Right atrium auricular region (tissue), 2 donors: ENCODE measurements around the gene SLC25A21. TPM values are rescaled to one million over a fixed set of nuclear protein-coding genes. Genes with fewer than 3 reads are reported as not detected.
"Not testable (repeated sequence)": the region's sequence is repeated elsewhere in the genome, so short reads cannot be mapped to it uniquely, and the experiment has no call there.

Experiments
- DNase-seq: peaks from one replicate; pipeline ENCODE4 v3.0.0-alpha.2; 2019; ENCODE audit warnings: low spot score
- H3K27ac ChIP-seq, 2 donors: fragments of 200-600 bp; sonication (generic); 1 replicate in 1 of 2; 2 replicates in 1 of 2; pipeline ENCODE4 v1.5.1; 2016 to 2019
- H3K27me3 ChIP-seq, 2 donors: fragments of 200-600 bp; sonication (generic); one replicate each; pipeline versions ENCODE4 v1.5.1 to v1.6.0; 2017 to 2019
- H3K36me3 ChIP-seq: fragments of 200-600 bp; sonication (generic); one replicate; pipeline ENCODE4 v1.5.1; 2016
- H3K4me1 ChIP-seq, 2 donors: fragments of 200-600 bp; sonication (generic); one replicate each; pipeline versions ENCODE4 v1.5.1 to v1.6.0; 2017 to 2019
- H3K4me3 ChIP-seq, 2 donors: fragments of 200-600 bp; sonication (generic); 1 replicate in 1 of 2; 2 replicates in 1 of 2; pipeline ENCODE4 v1.5.1; 2017 to 2019; ENCODE audit warnings: mild to moderate bottlenecking in 1 of 2, moderate library complexity in 1 of 2
- H3K9me3 ChIP-seq, 2 donors: fragments of 200-600 bp; sonication (generic); one replicate each; pipeline ENCODE4 v1.5.1; 2019
- CTCF ChIP-seq, 2 donors: fragments of 200-600 bp; sonication (generic); IDR thresholded peaks; one replicate each; pipeline ENCODE4 v1.5.1; 2019; ENCODE audit warnings: antibody characterized with exemption in 2 of 2
- total RNA-seq, 2 donors: library from RNA; depleted of rRNA; stranded (reverse); fragments of >200 nt; gene quantifications; one replicate each; pipeline ENCODE4 v1.1.0, GENCODE V29; 2016

The SLC25A21 gene
- total RNA-seq, 2 donors from 2014 or later: 0.55 to 0.93 TPM

GRCh38 chr14:36916668-36917067 lies 255.7 kb downstream of the SLC25A21 start:
- Histone ChIP-seq H3K9me3 (no peaks in the 10 kb centered on the region), H3K4me3 (no peak overlapping the region), H3K4me1 (no peaks in the 10 kb centered on the region), H3K36me3 (no peaks in the 10 kb centered on the region), H3K27ac (no peak overlapping the region), H3K27me3 (no peaks in the 10 kb centered on the region)
- TF ChIP-seq CTCF (IDR thresholded peaks at IDR 0.05): no peak
- DNase-seq: no peak

GRCh38 chr14:36915081-36915480 lies 257.3 kb downstream of the SLC25A21 start:
- no peaks in the 10 kb centered on the region for H3K4me1 ChIP-seq
- H3K27me3 ChIP-seq: no peaks in the 10 kb centered on the region
- H3K27ac ChIP-seq: no peak overlapping the region
- H3K4me3 ChIP-seq: no peak overlapping the region
- DNase-seq: no peak
- TF ChIP-seq CTCF (IDR thresholded peaks at IDR 0.05): no peak
- no peaks in the 10 kb centered on the region for H3K9me3 ChIP-seq
- no peaks in the 10 kb centered on the region for H3K36me3 ChIP-seq

DNA sequence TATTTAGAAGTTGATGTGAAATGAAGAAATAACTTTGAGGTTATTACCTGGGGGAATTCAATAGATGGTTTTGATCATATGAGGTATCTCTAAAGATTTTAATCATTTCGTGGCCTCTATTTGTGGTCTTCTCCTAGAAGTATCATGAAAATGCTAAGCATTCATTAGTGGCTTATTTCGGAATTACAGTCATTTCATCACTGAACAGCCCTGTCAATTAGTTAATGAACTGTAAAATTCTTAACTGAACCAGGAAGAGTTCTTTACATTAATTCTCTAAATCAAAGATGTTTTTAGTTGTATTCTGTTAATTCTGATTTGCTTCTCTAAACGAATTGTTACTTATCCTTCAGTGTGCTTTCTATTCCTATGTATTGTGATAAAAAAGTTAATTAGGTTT lies 261.8 kb downstream of the SLC25A21 start:
- H3K9me3 ChIP-seq: no peaks in the 10 kb centered on the region
- H3K27ac ChIP-seq: no peak overlapping the region
- H3K4me3 ChIP-seq: no peak overlapping the region
- H3K4me1 ChIP-seq: no peaks in the 10 kb centered on the region
- DNase-seq: no peak
- TF ChIP-seq CTCF (IDR thresholded peaks at IDR 0.05): no peak
- no peaks in the 10 kb centered on the region for H3K27me3 ChIP-seq
- H3K36me3 ChIP-seq: no peaks in the 10 kb centered on the region

GRCh38 chr14:36905272-36905888 lies 267.0 kb downstream of the SLC25A21 start:
- H3K9me3 ChIP-seq: no peaks in the 10 kb centered on the region
- no peak for TF ChIP-seq CTCF (IDR thresholded peaks at IDR 0.05)
- DNase-seq: no peak
- H3K27ac ChIP-seq: no peak overlapping the region
- no peak overlapping the region for H3K4me3 ChIP-seq
- H3K36me3 ChIP-seq: no peaks in the 10 kb centered on the region
- H3K27me3 ChIP-seq: no peaks in the 10 kb centered on the region
- H3K4me1 ChIP-seq: no peaks in the 10 kb centered on the region

DNA sequence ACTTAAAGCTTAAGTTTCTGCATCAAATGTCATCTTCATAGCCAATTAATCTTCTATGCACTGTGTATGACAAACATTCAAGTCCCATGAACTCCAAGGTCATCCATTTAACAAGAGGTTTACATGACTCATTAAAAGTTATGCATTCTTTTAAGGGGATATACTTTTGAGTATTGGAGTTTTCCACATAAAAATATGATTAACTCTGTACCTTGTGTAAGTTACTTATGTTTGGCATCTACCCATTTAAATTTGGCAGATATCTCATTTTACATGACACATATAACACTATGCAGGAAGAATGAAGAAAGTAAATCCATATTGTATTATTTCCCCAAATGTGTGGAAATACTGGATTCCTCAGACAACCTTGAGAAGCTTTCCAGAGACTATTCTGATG lies 270.5 kb downstream of the SLC25A21 start:
- no peak for DNase-seq
- Histone ChIP-seq H3K4me1 (no peaks in the 10 kb centered on the region), H3K27ac (no peak overlapping the region), H3K9me3 (no peaks in the 10 kb centered on the region), H3K4me3 (no peak overlapping the region), H3K27me3 (no peaks in the 10 kb centered on the region), H3K36me3 (no peaks in the 10 kb centered on the region)
- TF ChIP-seq CTCF (IDR thresholded peaks at IDR 0.05): no peak

GRCh38 chr14:36900846-36901245 lies 271.6 kb downstream of the SLC25A21 start:
- no peaks in the 10 kb centered on the region for H3K4me1 ChIP-seq
- H3K27me3 ChIP-seq: no peaks in the 10 kb centered on the region
- no peaks in the 10 kb centered on the region for H3K36me3 ChIP-seq
- no peaks in the 10 kb centered on the region for H3K9me3 ChIP-seq
- no peak overlapping the region for H3K27ac ChIP-seq
- H3K4me3 ChIP-seq: no peak overlapping the region
- no peak for TF ChIP-seq CTCF (IDR thresholded peaks at IDR 0.05)
- no peak for DNase-seq

GRCh38 chr14:36896300-36896699 lies 276.1 kb downstream of the SLC25A21 start:
- DNase-seq: not testable (repeated sequence)

More at GRCh38 chr14:36896300-36896699, 276.1 kb downstream of the SLC25A21 start:
- not testable (repeated sequence) for H3K27me3 ChIP-seq, H3K36me3 ChIP-seq, H3K9me3 ChIP-seq, H3K4me1 ChIP-seq, H3K27ac ChIP-seq, H3K4me3 ChIP-seq
